B cell (primary cell): ENCODE results near the gene ST6GAL1.

Source experiments
- EZH2 ChIP-seq: IDR thresholded peaks from 2 replicates; pipeline ENCODE4 v1.6.1; 2012; ENCODE audit warnings: borderline replicate concordance, low read depth, mild to moderate bottlenecking, moderate library complexity, low read length; ENCODE audit not compliant: insufficient read depth, poor library complexity, severe bottlenecking
- TF ChIP-seq, protein P1 (sequence below): fragments of 200-600 bp; IDR thresholded peaks from one replicate; pipeline ENCODE4 v1.8.0; 2022; ENCODE audit warnings: antibody characterized with exemption, mild to moderate bottlenecking

DNA sequence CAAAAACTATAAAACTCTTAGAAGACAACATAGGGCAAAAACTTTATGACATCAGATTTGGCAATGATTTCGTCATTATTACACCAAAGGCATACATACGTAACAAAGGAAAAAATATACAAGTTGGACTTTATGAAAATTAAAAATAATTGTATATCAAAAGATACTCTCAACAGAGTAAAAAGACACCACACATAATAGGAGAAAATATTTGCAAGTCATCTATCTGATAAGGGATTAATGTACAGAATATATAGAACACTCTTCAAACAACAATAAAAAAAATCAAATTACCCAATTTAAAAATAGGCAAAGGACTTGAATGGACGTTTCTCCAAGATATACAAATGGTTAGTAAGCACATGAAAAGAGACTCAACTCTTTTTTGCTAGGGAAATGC is 131.4 kb downstream of the ST6GAL1 start:
- TF ChIP-seq, protein P1, sequence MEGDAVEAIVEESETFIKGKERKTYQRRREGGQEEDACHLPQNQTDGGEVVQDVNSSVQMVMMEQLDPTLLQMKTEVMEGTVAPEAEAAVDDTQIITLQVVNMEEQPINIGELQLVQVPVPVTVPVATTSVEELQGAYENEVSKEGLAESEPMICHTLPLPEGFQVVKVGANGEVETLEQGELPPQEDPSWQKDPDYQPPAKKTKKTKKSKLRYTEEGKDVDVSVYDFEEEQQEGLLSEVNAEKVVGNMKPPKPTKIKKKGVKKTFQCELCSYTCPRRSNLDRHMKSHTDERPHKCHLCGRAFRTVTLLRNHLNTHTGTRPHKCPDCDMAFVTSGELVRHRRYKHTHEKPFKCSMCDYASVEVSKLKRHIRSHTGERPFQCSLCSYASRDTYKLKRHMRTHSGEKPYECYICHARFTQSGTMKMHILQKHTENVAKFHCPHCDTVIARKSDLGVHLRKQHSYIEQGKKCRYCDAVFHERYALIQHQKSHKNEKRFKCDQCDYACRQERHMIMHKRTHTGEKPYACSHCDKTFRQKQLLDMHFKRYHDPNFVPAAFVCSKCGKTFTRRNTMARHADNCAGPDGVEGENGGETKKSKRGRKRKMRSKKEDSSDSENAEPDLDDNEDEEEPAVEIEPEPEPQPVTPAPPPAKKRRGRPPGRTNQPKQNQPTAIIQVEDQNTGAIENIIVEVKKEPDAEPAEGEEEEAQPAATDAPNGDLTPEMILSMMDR = no peak
- no peak for TF ChIP-seq EZH2
